Hematopoietic multipotent progenitor cell treated with erythropoietin and hydrocortisone succinate and interleukin-3 and kit ligand, for 15 days (in vitro differentiated cells): ENCODE measurements around the gene FGF3.

Source experiments
- DNase-seq: peaks from one replicate; pipeline ENCODE4 v3.0.0-alpha.2; 2015; ENCODE audit warnings: low spot score

The FGF3 gene

GRCh38 chr11:69843529-69843921 is 24.3 kb upstream of the FGF3 start:
- DNase-seq: no peak

GRCh38 chr11:69842746-69843528 is 23.7 kb upstream of the FGF3 start:
- DNase-seq: no peak

DNA sequence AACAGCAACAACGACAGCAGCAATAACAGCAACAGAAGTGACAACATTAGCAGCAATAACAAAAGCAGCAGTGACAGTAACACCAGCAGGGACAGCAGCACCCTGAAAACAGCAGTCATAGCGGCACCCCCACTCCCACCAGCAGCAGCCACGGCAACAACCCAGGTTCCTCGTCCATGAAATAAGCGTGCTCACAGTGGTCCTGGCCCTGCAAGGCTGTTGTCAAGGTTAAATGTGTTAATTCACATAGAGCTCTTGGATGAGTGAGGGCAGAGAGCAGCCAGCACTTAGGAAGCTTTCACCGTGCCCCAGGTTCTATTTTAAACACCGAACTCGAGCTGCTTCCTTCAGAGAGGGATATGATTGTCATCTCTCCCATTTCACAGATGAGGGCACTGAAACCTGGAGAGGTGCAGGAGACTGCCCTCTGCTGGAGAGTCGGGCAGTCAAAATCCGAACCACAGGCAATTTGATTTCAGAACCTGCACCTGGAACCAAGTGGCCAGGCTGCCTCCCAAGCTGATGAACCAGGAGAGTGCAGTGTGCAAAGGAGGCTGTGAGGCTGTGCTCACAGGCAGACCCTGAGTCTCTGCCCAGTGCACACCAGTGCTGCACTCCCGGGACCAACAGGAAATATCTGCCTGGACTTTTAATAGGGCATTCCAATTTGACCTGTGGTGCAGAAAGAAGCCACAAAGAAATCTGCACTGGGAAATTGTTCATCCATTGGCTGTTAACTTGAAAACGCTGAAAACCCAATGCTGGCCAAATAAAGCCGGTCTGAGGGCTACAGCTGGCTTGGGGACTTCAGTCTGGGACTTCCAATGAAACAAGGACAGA is 22.9 kb upstream of the FGF3 start:
- DNase-seq: peak; percentile 10

DNA sequence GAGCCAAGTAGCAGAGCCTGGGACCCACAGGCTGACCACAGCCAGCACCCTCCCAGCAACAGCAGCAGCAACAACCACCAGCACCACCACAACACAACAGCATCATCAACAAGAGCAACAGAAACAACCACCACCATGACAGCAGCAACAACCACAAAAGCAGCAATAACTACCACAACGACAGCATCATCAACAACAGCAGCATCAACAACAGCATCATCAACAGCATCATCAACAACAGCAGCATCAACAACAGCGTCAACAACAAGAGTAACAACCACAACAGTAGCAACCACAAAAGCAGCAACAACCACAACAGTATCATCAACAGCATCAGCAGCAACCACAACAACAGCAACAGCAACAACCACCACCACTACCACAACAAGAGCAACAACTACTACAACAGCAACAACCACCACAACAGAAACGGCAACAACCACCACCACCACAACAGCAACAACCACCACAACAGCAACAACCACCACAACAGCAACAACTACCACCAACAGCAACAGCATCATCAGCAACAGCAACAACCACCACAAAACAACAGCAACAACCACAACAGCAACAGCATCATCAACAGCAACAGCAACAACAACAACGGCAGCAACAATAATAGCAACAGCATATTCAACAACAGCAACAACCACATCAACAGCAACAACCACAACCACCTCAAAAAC is 22.1 kb upstream of the FGF3 start:
- no peak for DNase-seq

GRCh38 chr11:69840371-69841169 is 21.4 kb upstream of the FGF3 start:
- no peak for DNase-seq

DNA sequence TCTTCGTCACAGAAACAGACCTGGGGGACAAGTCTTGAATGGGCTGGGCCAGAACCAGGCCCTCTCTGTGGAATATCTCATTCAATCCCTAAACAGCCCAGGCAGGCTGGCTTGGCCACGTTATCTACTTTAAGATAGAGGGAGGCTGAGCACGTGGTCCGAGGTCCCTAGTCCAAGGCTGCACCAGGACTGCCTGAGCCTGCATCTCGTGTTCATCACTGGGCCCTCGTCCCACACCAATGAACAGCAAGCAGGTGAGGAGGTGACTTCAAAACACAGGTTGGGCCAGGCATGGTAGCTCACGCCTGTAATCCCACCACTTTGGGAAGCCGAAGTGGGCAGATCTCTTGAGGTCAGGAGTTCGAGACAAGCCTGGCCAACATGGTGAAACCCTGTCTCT is 20.3 kb upstream of the FGF3 start:
- DNase-seq: no peak

DNA sequence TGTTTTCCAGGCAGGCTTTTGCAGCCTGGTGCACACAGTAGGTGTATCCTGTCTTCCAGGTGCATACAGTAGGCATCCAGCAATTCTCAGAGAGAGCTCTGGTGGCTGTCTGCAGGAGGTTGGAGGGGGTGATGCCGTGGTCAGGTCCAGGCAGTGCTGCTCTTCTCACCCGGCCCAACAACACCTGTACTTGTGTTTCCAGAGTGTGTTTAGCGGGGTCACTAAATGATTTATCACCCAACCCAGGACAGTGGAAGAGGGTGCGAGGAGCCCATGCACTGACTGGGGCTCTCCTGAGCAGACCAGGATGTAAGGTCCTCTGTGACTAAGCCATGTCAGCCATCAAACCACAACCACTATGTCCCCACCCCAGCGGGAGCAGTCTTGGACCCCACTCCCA is 18.6 kb upstream of the FGF3 start:
- no peak for DNase-seq

GRCh38 chr11:69836401-69836800 is 17.2 kb upstream of the FGF3 start:
- DNase-seq: no peak

GRCh38 chr11:69834811-69835800 is 15.9 kb upstream of the FGF3 start:
- DNase-seq: no peak

GRCh38 chr11:69834251-69834650 is 15.0 kb upstream of the FGF3 start:
- no peak for DNase-seq

DNA sequence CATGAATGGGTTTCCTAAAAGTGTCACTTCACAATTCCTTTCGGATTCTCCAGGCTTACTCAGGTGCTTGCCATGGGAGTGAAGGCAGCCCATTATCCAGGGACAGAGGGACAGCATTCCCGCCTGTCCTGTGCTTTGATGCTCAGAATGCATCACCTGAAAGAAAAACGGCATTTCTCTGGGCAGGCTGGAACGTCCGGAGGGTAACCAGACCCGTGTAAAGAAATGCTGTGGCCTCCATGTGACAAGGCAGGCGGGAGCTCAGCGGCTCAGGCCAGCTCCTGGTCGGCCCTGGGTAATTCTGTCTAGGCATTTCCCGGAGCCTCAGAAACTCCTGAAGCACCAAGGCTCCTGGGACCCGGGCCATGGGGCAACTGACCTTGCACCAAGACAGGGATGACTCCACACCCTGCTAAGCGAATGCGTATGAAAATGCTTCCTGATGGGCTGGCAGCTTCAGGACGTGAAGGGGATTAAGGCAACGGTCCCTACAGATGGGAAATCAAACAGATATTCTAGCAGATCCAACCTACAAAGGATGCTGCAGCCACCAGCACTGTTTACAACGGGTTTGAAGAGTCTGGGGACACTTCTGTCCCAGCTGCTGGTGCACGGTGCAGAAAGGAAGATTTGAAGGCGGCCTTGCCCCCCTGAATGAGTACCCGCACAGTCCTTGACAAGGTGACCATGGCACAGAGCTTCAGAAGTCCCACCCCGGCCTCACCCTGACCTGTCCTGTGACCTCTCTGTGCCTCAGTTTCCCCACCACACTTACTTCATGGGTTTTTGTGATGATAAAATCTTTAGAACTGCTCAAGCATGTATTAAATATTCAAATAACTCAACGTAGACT is 13.6 kb upstream of the FGF3 start:
- no peak for DNase-seq

- DNase-seq: no peak
These were observed 12.8 kb upstream of the FGF3 start for GRCh38 chr11:69831985-69832384.

DNA sequence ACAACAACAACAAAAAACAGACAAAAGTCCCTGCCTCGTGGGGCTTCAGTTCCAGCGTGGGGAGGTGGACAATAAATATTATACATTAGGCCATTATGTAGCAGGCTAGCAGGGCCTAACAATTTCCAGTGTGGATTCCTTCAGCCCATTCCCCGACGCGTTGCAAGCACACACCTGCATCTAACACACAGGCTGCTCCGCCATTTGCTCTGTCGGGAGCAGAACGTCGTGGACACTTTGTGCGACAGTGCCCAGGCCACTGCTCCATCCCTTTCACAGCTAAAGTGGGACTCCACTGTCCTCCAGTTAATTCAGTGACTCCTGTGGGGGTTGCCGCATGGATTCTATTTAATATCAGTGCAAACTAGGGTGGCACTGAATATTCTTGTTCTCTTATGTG is 10.9 kb upstream of the FGF3 start:
- no peak for DNase-seq

DNA sequence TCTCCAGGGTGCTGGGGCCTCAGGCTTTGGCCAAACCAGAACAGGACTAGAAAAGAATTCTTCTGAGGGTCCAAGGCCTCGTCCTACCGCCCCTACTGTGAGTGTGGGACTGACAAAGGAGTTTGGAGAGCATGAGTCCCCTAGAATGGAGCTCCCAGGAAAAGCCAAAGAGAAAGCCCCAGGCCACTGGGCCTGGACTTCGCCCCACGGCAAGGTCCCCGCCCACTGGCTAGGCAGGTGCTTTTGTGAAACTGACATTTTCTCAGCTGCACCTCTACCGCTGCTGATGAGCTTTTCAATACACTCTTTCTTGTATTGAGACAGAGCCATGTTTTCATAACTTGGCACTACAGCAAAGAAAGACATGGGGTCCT is 9.7 kb upstream of the FGF3 start:
- DNase-seq: no peak

DNA sequence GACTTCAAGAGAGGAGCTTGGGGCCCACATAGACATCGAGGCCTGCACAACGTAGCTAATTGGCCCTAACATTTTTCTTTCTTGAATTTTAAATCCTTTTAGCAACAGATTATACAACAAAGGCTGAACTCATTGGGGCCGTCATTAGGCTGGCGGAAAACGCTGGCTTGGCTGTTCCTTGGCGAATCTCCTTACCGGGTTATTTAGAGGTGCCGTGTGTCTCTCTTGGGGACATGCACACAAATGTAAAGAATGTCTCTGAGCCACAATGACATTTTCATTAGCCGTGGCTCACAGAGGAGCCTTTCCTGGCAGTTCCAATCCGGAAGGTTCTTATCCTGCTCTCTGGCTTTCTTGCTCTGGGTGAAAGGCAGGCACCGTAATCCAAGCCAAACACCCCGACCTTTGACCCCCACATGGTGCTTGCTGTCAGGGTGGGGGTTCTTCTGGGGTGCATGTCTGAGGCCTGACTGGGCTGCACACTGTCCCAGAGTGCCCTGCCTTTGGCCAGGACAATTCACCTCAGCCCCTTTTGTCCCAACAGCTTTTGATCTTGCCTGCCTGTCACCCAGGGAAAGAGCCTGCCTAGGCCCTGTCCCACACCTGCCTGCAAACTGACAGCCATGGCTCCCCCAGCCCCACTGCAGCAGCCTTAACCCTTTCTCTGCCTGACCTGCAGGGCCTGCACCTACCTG is 9.2 kb upstream of the FGF3 start:
- no peak for DNase-seq

GRCh38 chr11:69826773-69827172 is 7.6 kb upstream of the FGF3 start:
- DNase-seq: no peak

DNA sequence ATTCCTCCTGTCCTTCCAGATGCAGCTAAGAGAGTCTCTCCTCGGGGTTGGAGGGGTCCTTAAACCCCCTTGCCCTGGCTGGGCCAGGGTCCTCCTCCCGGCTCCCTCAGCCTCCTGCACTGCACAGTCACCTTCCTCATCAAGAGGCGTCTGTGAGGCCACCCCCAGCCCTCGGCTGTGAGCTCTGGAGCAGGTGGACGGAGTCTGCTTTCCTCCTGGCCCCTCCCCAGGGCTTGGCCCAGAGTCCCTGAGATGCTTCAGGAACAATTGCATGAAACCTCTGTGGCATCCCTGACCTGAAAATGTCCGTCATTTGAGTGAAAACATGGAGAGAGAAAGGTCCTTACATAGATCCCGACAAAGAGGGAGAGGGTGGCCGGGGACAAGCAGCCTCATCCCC is 6.7 kb upstream of the FGF3 start:
- DNase-seq: no peak

DNA sequence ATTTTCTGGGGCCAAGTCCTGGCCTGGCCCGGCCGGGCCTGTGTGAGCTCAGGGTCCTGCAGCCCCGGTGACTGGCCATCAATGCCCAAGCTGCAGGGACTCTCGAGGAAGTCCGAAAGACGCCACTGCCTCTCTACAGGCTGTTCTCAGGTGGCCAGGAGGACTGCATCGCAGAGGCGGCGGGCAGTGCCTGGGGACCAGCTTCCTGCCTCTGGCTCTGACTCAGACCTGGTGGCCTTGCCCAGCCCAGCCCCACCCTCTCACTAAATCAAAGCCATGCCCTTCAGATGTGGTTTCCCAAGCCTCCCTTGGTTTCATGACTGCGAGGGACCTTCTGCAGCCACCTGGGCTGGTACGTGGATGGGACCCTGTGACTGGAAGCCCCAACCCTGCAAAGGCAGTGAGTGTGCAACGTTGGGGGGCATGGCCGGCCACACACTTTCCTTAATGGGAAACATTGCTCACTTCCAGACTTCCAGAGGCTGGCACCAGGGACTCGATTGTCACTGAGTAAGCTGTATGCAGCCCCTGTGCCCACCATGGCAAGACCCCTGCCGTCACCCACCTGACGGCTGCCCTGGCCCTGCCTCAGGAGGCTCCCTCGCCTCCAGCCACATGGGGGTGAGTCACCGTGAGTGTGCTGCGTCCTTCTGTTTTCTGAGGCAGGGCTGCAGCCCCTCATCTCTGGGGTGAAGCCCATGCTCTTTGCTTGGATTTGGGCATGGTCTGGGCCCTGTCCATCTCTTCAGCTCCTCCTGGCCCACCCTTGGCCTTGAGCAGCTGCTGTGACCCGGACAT is 6.0 kb upstream of the FGF3 start:
- no peak for DNase-seq
